A673 (cell line): ENCODE data around the gene OTOP3. TPM values are rescaled to one million over a fixed set of nuclear protein-coding genes. Genes with fewer than 3 reads are reported as not detected.

Experiments
- BruUV-seq: library from RNA; stranded (reverse); fragments of 400-500 nt; replicated peaks from 2 replicates; lab custom pipeline; 2021; lab: Mats Ljungman, UMichigan
- CTCF ChIA-PET: fragments of 300-600 bp; sonication (Branson Sonifier 250); formaldehyde crosslinking; loops from one replicate; lab custom pipeline; 2022; ENCODE audit warnings: antibody characterized with exemption; lab: Charles Lee
- POLR2A ChIA-PET: fragments of 300-600 bp; sonication (Branson Sonifier 250); formaldehyde crosslinking; loops from one replicate; lab custom pipeline; 2022; ENCODE audit warnings: antibody characterized with exemption; ENCODE audit not compliant: low non-redundant PET; lab: Charles Lee
- DNase-seq: peaks from one replicate; pipeline ENCODE4 v3.0.0-alpha.2; 2015; ENCODE audit warnings: low spot score
- H3K27ac ChIP-seq: fragments of 200-600 bp; sonication (generic); 2 replicates; pipeline ENCODE4 v1.5.1; 2016; ENCODE audit warnings: mixed run types, low read depth, mild to moderate bottlenecking, mixed read lengths, antibody characterized with exemption, low read length; ENCODE audit not compliant: poor library complexity, severe bottlenecking
- H3K27me3 ChIP-seq: fragments of 200-600 bp; sonication (generic); replicated peaks from 2 replicates; pipeline ENCODE4 v1.6.1; 2017; ENCODE audit warnings: mixed run types, low read depth, mild to moderate bottlenecking, mixed read lengths, antibody characterized with exemption, low read length; ENCODE audit not compliant: insufficient read depth, poor library complexity
- H3K36me3 ChIP-seq: fragments of 200-600 bp; sonication (generic); 2 replicates; pipeline ENCODE4 v1.6.1; 2016; ENCODE audit warnings: mixed run types, mild to moderate bottlenecking, mixed read lengths, antibody characterized with exemption, low read length; ENCODE audit not compliant: insufficient read depth, poor library complexity, severe bottlenecking
- H3K4me1 ChIP-seq: fragments of 200-600 bp; sonication (generic); 2 replicates; pipeline ENCODE4 v1.6.1; 2017; ENCODE audit warnings: mixed run types, mild to moderate bottlenecking, mixed read lengths, antibody characterized with exemption, low read length; ENCODE audit not compliant: insufficient read depth, poor library complexity, severe bottlenecking
- H3K4me3 ChIP-seq: fragments of 200-600 bp; sonication (generic); 2 replicates; pipeline ENCODE4 v1.5.1; 2016; ENCODE audit warnings: low read depth, mixed run types, mild to moderate bottlenecking, mixed read lengths, low read length; ENCODE audit not compliant: poor library complexity, severe bottlenecking
- H3K9me3 ChIP-seq: fragments of 200-600 bp; sonication (generic); 2 replicates; pipeline ENCODE4 v1.6.1; 2016; ENCODE audit warnings: mixed run types, low read depth, mild to moderate bottlenecking, mixed read lengths, antibody characterized with exemption, low read length; ENCODE audit not compliant: poor library complexity, severe bottlenecking
- EZH2 ChIP-seq: fragments of 200-600 bp; sonication (generic); IDR thresholded peaks from 2 replicates; pipeline ENCODE4 v1.6.1; 2017; ENCODE audit warnings: borderline replicate concordance, low read depth, mild to moderate bottlenecking, mixed read lengths, antibody characterized with exemption, low read length; ENCODE audit not compliant: poor library complexity, severe bottlenecking
- intact Hi-C: fragments of 100-400 bp; cut with micrococcal nuclease; formaldehyde crosslinking; loops from one replicate; pipeline ENCODE4 v1.10.0; 2022; ENCODE audit not compliant: unreplicated experiment
- total RNA-seq: library from RNA; stranded (reverse); gene quantifications from 2 replicates; pipeline ENCODE4 v1.2.3, GENCODE V29; 2021
- TF ChIP-seq, protein P1 (sequence below): fragments of 300-800, 200-600 bp; sonication (generic); conservative IDR thresholded peaks from 2 replicates; pipeline ENCODE4 v1.5.1; 2017; ENCODE audit warnings: low read depth, mild to moderate bottlenecking, antibody characterized with exemption, low read length, moderate library complexity, mixed read lengths

The OTOP3 gene
- total RNA-seq, 1 experiment from 2014 or later, result not detected

DNA sequence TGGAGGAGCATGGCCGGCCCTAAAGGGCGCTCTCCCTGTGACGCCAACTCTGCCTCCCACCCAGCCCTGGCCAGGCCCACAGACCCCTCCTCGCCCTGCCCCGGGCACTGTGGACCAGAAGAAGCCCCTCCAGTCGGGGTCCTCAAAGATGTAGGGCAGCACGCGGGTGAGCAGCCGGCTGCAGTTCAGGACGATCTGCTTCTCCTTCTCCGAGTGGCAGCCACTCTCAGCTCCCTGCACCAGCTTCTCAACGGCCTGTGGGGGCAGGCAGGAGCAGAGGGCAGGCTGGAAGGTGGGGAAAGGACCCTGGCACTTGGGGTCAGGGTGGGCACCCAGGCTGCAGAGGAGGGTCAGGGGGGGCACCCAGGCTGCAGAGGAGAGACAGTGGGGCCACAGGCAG is 28.0 kb downstream of the OTOP3 start:
- CTCF ChIA-PET, result no interaction called here
- no TSS peak for BruUV-seq
- no peak for TF ChIP-seq EZH2
- TF ChIP-seq, protein P1, sequence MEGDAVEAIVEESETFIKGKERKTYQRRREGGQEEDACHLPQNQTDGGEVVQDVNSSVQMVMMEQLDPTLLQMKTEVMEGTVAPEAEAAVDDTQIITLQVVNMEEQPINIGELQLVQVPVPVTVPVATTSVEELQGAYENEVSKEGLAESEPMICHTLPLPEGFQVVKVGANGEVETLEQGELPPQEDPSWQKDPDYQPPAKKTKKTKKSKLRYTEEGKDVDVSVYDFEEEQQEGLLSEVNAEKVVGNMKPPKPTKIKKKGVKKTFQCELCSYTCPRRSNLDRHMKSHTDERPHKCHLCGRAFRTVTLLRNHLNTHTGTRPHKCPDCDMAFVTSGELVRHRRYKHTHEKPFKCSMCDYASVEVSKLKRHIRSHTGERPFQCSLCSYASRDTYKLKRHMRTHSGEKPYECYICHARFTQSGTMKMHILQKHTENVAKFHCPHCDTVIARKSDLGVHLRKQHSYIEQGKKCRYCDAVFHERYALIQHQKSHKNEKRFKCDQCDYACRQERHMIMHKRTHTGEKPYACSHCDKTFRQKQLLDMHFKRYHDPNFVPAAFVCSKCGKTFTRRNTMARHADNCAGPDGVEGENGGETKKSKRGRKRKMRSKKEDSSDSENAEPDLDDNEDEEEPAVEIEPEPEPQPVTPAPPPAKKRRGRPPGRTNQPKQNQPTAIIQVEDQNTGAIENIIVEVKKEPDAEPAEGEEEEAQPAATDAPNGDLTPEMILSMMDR, result peak; percentile 25; the same call in 1 of the 2 replicates
- Histone ChIP-seq H3K4me1 (no peaks in the 10 kb centered on the region), H3K9me3 (no peaks in the 10 kb centered on the region), H3K4me3 (no peak overlapping the region), H3K36me3 (no peaks in the 10 kb centered on the region), H3K27ac (no peak overlapping the region), H3K27me3 (no peaks in the 10 kb centered on the region)
- DNase-seq, result no peak
- intact Hi-C loops, result loop anchor here (5.0 to 10.0 kb wide), 2 partner anchors 69 to 151 kb away; no protein-coding TSS in a partner anchor
- POLR2A ChIA-PET, result interaction anchor here (0.7 kb wide), 1 partner anchor 10 kb away, joined by 4 read pairs; no protein-coding TSS in a partner anchor

DNA sequence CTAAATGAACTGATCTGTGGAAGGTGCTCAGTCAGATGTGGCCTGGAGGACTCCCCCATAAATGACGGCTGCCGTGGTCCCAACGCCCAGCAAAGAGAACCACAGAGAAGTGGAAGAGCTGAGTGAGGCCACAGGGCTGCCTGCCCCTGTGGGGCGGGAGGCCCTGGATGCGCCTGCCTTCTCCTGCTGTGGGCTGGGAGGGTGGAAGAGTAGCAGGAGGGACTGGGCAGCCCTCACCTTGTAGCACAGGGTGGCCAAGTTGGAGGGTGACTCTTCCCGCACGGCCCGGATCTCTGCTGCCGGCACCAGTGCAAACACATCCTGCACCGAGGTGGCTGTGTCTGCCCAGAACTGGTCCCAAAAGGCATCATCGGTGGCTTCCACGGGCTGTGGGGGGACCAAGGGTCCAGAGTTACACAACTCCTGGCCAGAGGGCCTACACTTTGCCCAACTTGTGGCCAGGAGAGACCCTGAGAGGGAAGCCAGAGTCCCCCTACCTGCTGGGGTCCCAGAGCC is 28.6 kb downstream of the OTOP3 start:
- H3K9me3 ChIP-seq, result no peaks in the 10 kb centered on the region
- no peak for TF ChIP-seq EZH2
- TF ChIP-seq, protein P1, result no peak
- no peak for DNase-seq
- no TSS peak for BruUV-seq
- H3K36me3 ChIP-seq, result no peaks in the 10 kb centered on the region
- ChIA-PET POLR2A (no interaction called here), CTCF (no interaction called here)
- H3K27ac ChIP-seq, result no peak overlapping the region
- H3K27me3 ChIP-seq, result no peaks in the 10 kb centered on the region
- H3K4me1 ChIP-seq, result no peaks in the 10 kb centered on the region
- no peak overlapping the region for H3K4me3 ChIP-seq
- intact Hi-C loops, result loop anchor here (5.0 to 10.0 kb wide), 2 partner anchors 68 to 150 kb away; no protein-coding TSS in a partner anchor

DNA sequence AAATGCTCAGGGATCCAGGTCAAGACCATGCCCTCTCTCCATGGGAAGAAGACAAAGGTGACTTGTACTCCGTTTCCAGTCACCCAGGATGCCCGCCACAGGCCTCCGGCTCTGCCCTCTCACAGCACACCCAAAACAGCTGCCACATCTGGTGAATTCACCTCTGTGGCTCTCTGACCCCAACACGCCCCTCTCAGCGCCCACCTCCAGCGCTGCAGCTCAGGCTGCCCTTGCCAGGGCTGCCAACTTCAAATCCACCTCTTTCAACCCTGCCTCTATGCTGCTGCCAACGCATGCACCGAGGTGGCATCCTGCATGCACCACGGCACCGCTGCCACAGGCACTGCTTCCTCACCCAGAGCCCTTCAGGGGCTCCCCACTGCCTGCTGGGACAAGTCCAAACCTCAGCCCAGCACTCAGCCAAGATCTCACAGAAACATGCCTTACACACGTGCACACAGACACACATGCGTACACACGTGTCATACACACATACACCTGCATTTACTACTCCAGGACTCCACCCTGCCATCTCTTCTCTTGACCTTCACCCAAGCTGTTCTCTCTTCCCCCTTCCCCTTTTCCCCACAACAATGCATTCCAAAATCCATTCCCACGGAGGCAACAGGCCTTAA is 29.4 kb downstream of the OTOP3 start:
- DNase-seq, result no peak
- no TSS peak for BruUV-seq
- CTCF ChIA-PET, result no interaction called here
- H3K4me1 ChIP-seq, result no peaks in the 10 kb centered on the region
- no peaks in the 10 kb centered on the region for H3K27me3 ChIP-seq
- intact Hi-C loops, result loop anchor here (5.0 to 10.0 kb wide), 2 partner anchors 67 to 150 kb away; no protein-coding TSS in a partner anchor
- no peaks in the 10 kb centered on the region for H3K9me3 ChIP-seq
- POLR2A ChIA-PET, result no interaction called here
- H3K36me3 ChIP-seq, result no peaks in the 10 kb centered on the region
- H3K4me3 ChIP-seq, result no peak overlapping the region
- TF ChIP-seq EZH2, result no peak
- TF ChIP-seq, protein P1, result no peak
- no peak overlapping the region for H3K27ac ChIP-seq
